CD14-positive monocyte (primary cell): Measurements from ENCODE around the gene SNX2. TPM values are rescaled to one million over a fixed set of nuclear protein-coding genes. Genes with fewer than 3 reads are reported as not detected.

Source experiments
- DNase-seq, 3 donors: peaks; one replicate each; pipeline ENCODE4 v3.0.0-alpha.2; 2011 to 2022
- H2AFZ ChIP-seq: 2 replicates; pipeline ENCODE4 v1.6.0; 2012; ENCODE audit warnings: mild to moderate bottlenecking, low read depth, low read length, inconsistent platforms; ENCODE audit not compliant: insufficient read depth, poor library complexity, severe bottlenecking
- H3K27ac ChIP-seq, 2 donors: 1 replicate in 1 of 2; 2 replicates in 1 of 2; pipeline ENCODE4 v1.5.1; 2012 to 2013; ENCODE audit warnings: low read length in 2 of 2, control low read depth in 1 of 2, inconsistent platforms in 1 of 2, low read depth in 1 of 2, mild to moderate bottlenecking in 1 of 2
- H3K27me3 ChIP-seq, 2 donors: one replicate each; pipeline versions ENCODE4 v1.6.0 to v1.6.1; 2011 to 2013; ENCODE audit warnings: low read length in 2 of 2; ENCODE audit not compliant: control insufficient read depth in 2 of 2, insufficient read depth in 2 of 2
- H3K36me3 ChIP-seq, 2 donors: replicated peaks in 1 of 2; 1 replicate in 1 of 2; 2 replicates in 1 of 2; pipeline versions ENCODE4 v1.5.1 to v1.6.1; 2012 to 2013; ENCODE audit warnings: low read length in 2 of 2, control low read depth in 1 of 2, inconsistent platforms in 1 of 2, mild to moderate bottlenecking in 1 of 2; ENCODE audit not compliant: insufficient read depth in 2 of 2, control insufficient read depth in 1 of 2
- H3K4me1 ChIP-seq, 2 donors: 1 replicate in 1 of 2; 2 replicates in 1 of 2; pipeline versions ENCODE4 v1.5.1 to v1.6.1; 2012 to 2013; ENCODE audit warnings: low read length in 2 of 2, control low read depth in 1 of 2, inconsistent platforms in 1 of 2, mild to moderate bottlenecking in 1 of 2, moderate library complexity in 1 of 2; ENCODE audit not compliant: insufficient read depth in 2 of 2, control insufficient read depth in 1 of 2
- H3K4me2 ChIP-seq: replicated peaks from 2 replicates; pipeline ENCODE3; 2012; ENCODE audit warnings: low read length, moderate library complexity, mild to moderate bottlenecking; ENCODE audit not compliant: poor library complexity, severe bottlenecking; ENCODE audit errors: extremely low read depth
- H3K4me3 ChIP-seq, 3 experiments: fragments of 200-600 bp in 1 of 3; sonication (generic) in 1 of 3; replicated peaks in 1 of 3; 1 replicate in 2 of 3; 2 replicates in 1 of 3; pipeline ENCODE4 v1.5.1; 2011 to 2013; ENCODE audit warnings: low read length in 3 of 3, mild to moderate bottlenecking in 3 of 3, control low read depth in 2 of 3, low read depth in 2 of 3, inconsistent platforms in 1 of 3, moderate library complexity in 1 of 3
- H3K79me2 ChIP-seq: 2 replicates; pipeline ENCODE4 v1.6.0; 2012; ENCODE audit warnings: mild to moderate bottlenecking, control low read depth, inconsistent platforms, low read length, moderate library complexity; ENCODE audit not compliant: insufficient read depth
- H3K9ac ChIP-seq: 2 replicates; pipeline ENCODE4 v1.6.0; 2017; ENCODE audit warnings: low read length, mild to moderate bottlenecking; ENCODE audit not compliant: insufficient read depth, poor library complexity, severe bottlenecking
- H3K9me3 ChIP-seq, 2 donors: replicated peaks in 1 of 2; 1 replicate in 1 of 2; 2 replicates in 1 of 2; pipeline versions ENCODE4 v1.5.1 to v1.6.1; 2012 to 2013; ENCODE audit warnings: low read length in 2 of 2, control low read depth in 1 of 2; ENCODE audit not compliant: control insufficient read depth in 1 of 2, insufficient read depth in 1 of 2
- H4K20me1 ChIP-seq: 2 replicates; pipeline ENCODE4 v1.6.0; 2012; ENCODE audit warnings: mild to moderate bottlenecking, low read length, control low read depth, moderate library complexity; ENCODE audit not compliant: insufficient read depth
- H3K27ac Mint-ChIP-seq, 7 donors: one replicate each; pipeline ENCODE4 v1.8.0; 2020; ENCODE audit warnings: mild to moderate bottlenecking in 7 of 7, mixed read lengths in 7 of 7, moderate library complexity in 6 of 7, inconsistent platforms in 2 of 7
- H3K27me3 Mint-ChIP-seq, 3 donors: one replicate each; pipeline ENCODE4 v1.8.0; 2021 to 2022; ENCODE audit warnings: low read depth in 3 of 3, mild to moderate bottlenecking in 3 of 3, mixed read lengths in 3 of 3, moderate library complexity in 3 of 3, inconsistent platforms in 1 of 3
- H3K36me3 Mint-ChIP-seq, 2 donors: one replicate each; pipeline ENCODE4 v1.8.0; 2020; ENCODE audit warnings: mixed read lengths in 2 of 2, inconsistent platforms in 1 of 2, mild to moderate bottlenecking in 1 of 2
- H3K4me1 Mint-ChIP-seq: one replicate; pipeline ENCODE4 v1.8.0; 2020; ENCODE audit warnings: mild to moderate bottlenecking, mixed read lengths
- H3K4me3 Mint-ChIP-seq, 2 donors: one replicate each; pipeline ENCODE4 v1.8.0; 2020; ENCODE audit warnings: mild to moderate bottlenecking in 2 of 2, mixed read lengths in 2 of 2, moderate library complexity in 1 of 2
- H3K9me3 Mint-ChIP-seq, 7 donors: one replicate each; pipeline ENCODE4 v1.8.0; 2020 to 2022; ENCODE audit warnings: mixed read lengths in 7 of 7, mild to moderate bottlenecking in 6 of 7, moderate library complexity in 6 of 7, inconsistent platforms in 2 of 7
- CTCF ChIP-seq: fragments of 200-600 bp; IDR thresholded peaks from one replicate; pipeline ENCODE4 v1.8.0; 2022; ENCODE audit warnings: antibody characterized with exemption, mild to moderate bottlenecking
- WGBS: methylation state at CpG from one replicate; pipeline ENCODE4 v1.1.5; 2013; ENCODE audit warnings: missing lambda C conversion rate; ENCODE audit not compliant: insufficient coverage; 5-methylcytosine and 5-hydroxymethylcytosine counted together
- intact Hi-C, 2 donors: fragments of 100-400 bp; cut with micrococcal nuclease; formaldehyde crosslinking; loops; one replicate each; pipeline versions ENCODE4 v1.15.0 to v1.15.1; 2023
- polyA plus RNA-seq, 3 donors: library from polyadenylated mRNA; depleted of rRNA in 1 of 3; unstranded in 2 of 3; stranded (reverse) in 1 of 3; fragments of 300-500 nt in 2 of 3; fragments of >200 nt in 1 of 3; fragmentation: Illumina TruSeq in 2 of 3; gene quantifications; 1 replicate in 2 of 3; 2 replicates in 1 of 3; pipeline ENCODE4 v1.2.3, GENCODE V29; 2012 to 2021

The SNX2 gene
- polyA plus RNA-seq, 3 donors = 84.6 to 264 (median 263) TPM

DNA sequence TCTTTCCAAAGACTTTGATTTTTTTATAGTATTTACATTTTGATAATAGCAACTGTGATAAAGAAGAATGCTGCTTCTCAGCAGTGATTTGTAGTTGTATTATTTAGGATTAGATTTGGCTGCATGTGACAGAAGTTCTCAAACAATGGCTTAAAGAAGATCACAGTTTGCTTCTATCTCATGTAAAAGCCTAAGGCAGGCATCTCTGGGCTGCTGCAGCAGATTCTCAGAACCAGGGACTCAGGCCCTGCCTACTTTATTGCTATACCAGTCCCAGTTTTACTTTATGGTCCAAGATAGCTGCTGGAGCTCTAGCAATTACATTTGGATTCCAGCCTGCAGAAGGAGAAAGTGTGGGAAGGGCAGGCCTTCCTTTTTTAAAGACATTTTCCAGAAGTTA is 8.8 kb upstream of the SNX2 start:
- H3K9me3 ChIP-seq = no peaks in the 10 kb centered on the region
- H3K36me3 ChIP-seq = no peaks in the 10 kb centered on the region
- no peak overlapping the region for H3K4me3 ChIP-seq
- no peak overlapping the region for H2AFZ ChIP-seq
- Mint-ChIP-seq H3K4me1 (peaks cover 8% of the 10 kb centered on the region), H3K4me3 (no peak overlapping the region), H3K27me3 (peaks cover 2 to 7% (median 2%) of the 10 kb centered on the region in 3 donors), H3K9me3 (peaks cover 0 to 7% (median 2%) of the 10 kb centered on the region in 7 donors), H3K36me3 (no peaks in the 10 kb centered on the region), H3K27ac (no peak overlapping the region)
- H3K9ac ChIP-seq = no peak overlapping the region
- no peak for DNase-seq
- peaks cover 7 to 13% of the 10 kb centered on the region in 2 donors for H3K4me1 ChIP-seq
- no peak overlapping the region for H3K27ac ChIP-seq
- intact Hi-C loops = no loop called here
- no peaks in the 10 kb centered on the region for H3K27me3 ChIP-seq
- H3K4me2 ChIP-seq = no peak overlapping the region
- H4K20me1 ChIP-seq = no peaks in the 10 kb centered on the region
- no peak for TF ChIP-seq CTCF
- no peaks in the 10 kb centered on the region for H3K79me2 ChIP-seq

DNA sequence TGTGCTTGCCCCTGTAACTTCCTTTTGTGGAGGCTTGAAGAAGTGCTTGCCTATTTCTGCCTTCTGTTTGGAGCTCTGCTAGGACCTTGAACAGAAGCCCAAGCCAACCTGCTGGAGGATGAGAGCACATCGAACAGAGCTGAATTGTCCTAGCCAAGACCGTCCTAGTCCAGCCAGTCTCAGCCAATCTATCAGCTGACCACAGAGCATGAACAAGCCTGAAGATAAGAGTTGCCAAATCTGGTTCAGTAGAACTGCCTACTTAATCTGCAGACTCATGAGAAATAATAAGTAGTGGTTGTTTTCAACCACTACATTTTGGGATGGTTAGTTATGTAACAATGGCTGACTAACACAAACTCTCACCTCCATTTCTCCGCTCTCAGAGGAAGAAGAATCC is 4.4 kb upstream of the SNX2 start:
- peaks cover 6% of the 10 kb centered on the region for H3K79me2 ChIP-seq
- Mint-ChIP-seq H3K27me3 (peaks cover 4 to 7% (median 5%) of the 10 kb centered on the region in 3 donors), H3K27ac (peak overlapping the region in 4 of 7 donors; percentile 64 to 87 (median 74)), H3K9me3 (peaks cover 0 to 7% (median 2%) of the 10 kb centered on the region in 7 donors), H3K4me1 (peaks cover 23% of the 10 kb centered on the region), H3K36me3 (peaks cover 0 to 3% of the 10 kb centered on the region in 2 donors), H3K4me3 (peak overlapping the region in 1 of 2 donors; percentile 9)
- H3K9me3 ChIP-seq = no peaks in the 10 kb centered on the region
- H2AFZ ChIP-seq = no peak overlapping the region
- DNase-seq = peak; percentile 34 to 50 (median 36)
- no peak overlapping the region for H3K4me3 ChIP-seq
- H3K4me1 ChIP-seq = peaks cover 21 to 29% of the 10 kb centered on the region in 2 donors
- 93% methylated on average over 3 of the region's 3 CpGs for WGBS
- no peak overlapping the region for H3K9ac ChIP-seq
- intact Hi-C loops = loop anchor here in 1 of 2 donors (10.0 kb wide), 1 partner anchor 66 kb away; no protein-coding TSS in a partner anchor
- peak overlapping the region in 1 of 2 donors; percentile 39 for H3K27ac ChIP-seq
- peak overlapping the region; percentile 5 for H3K4me2 ChIP-seq
- H3K27me3 ChIP-seq = no peaks in the 10 kb centered on the region
- no peak for TF ChIP-seq CTCF
- no peaks in the 10 kb centered on the region for H3K36me3 ChIP-seq
- no peaks in the 10 kb centered on the region for H4K20me1 ChIP-seq
